HEK293 (cell line): ENCODE measurements around the gene KIAA1328.

Experiments used
- WT1 ChIP-seq: fragments of 450-650 bp; formaldehyde crosslinking; IDR thresholded peaks from 2 replicates; pipeline ENCODE4 v1.5.1; 2016; ENCODE audit warnings: missing biosample characterization, missing genetic modification characterization
- ZBTB7A ChIP-seq: fragments of 450-650 bp; formaldehyde crosslinking; IDR thresholded peaks from 2 replicates; pipeline ENCODE4 v1.5.1; 2016; ENCODE audit warnings: low read depth, missing biosample characterization, missing genetic modification characterization
- ZNF423 ChIP-seq: fragments of 450-650 bp; formaldehyde crosslinking; IDR thresholded peaks from 2 replicates; pipeline ENCODE4 v1.5.1; 2016; ENCODE audit warnings: missing biosample characterization, missing genetic modification characterization
- TF ChIP-seq, protein P1 (sequence below): fragments of 450-650 bp; formaldehyde crosslinking; IDR thresholded peaks from 2 replicates; pipeline ENCODE4 v1.5.1; 2016; ENCODE audit warnings: missing biosample characterization, missing genetic modification characterization
- TF ChIP-seq, protein P2 (sequence below): fragments of 450-650 bp; formaldehyde crosslinking; IDR thresholded peaks from 2 replicates; pipeline ENCODE4 v1.5.1; 2016; ENCODE audit warnings: missing biosample characterization, missing genetic modification characterization
- TF ChIP-seq, protein P3 (sequence below): fragments of 450-650 bp; formaldehyde crosslinking; IDR thresholded peaks from 2 replicates; pipeline ENCODE4 v1.5.1; 2016; ENCODE audit warnings: missing biosample characterization, missing genetic modification characterization
- TF ChIP-seq, protein P4 (sequence below): fragments of 450-650 bp; formaldehyde crosslinking; IDR thresholded peaks from 2 replicates; pipeline ENCODE4 v1.5.1; 2016; ENCODE audit warnings: missing biosample characterization, missing genetic modification characterization
- TF ChIP-seq, protein P5 (sequence below): fragments of 450-650 bp; formaldehyde crosslinking; IDR thresholded peaks from 2 replicates; pipeline ENCODE4 v1.5.1; 2017; ENCODE audit warnings: missing biosample characterization, missing genetic modification characterization

DNA sequence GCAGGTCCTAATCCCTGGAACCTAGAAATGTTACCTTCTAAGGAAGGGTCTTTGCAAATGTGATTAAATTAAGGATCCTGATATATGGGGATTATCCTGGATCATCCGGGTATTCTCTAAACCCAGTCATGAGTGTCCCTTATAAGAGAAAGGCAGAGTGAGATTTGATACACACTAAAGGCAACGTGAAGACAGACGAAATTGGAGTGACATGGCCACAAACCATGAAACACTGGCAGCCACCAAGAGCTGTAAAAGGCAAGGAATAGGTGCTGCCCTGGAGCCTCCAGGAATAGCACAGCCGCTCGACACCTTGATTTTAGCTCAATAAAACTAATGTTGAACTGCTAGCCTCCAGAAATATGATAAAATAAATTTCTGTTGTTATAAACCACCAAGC, 45.1 kb upstream of the KIAA1328 start:
- TF ChIP-seq ZNF423 (no peak), WT1 (tag by site-specific recombination) (no peak), ZBTB7A (tag by site-specific recombination) (no peak)
- TF ChIP-seq, protein P1, sequence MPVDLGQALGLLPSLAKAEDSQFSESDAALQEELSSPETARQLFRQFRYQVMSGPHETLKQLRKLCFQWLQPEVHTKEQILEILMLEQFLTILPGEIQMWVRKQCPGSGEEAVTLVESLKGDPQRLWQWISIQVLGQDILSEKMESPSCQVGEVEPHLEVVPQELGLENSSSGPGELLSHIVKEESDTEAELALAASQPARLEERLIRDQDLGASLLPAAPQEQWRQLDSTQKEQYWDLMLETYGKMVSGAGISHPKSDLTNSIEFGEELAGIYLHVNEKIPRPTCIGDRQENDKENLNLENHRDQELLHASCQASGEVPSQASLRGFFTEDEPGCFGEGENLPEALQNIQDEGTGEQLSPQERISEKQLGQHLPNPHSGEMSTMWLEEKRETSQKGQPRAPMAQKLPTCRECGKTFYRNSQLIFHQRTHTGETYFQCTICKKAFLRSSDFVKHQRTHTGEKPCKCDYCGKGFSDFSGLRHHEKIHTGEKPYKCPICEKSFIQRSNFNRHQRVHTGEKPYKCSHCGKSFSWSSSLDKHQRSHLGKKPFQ (tag by site-specific recombination) = no peak
- TF ChIP-seq, protein P2, sequence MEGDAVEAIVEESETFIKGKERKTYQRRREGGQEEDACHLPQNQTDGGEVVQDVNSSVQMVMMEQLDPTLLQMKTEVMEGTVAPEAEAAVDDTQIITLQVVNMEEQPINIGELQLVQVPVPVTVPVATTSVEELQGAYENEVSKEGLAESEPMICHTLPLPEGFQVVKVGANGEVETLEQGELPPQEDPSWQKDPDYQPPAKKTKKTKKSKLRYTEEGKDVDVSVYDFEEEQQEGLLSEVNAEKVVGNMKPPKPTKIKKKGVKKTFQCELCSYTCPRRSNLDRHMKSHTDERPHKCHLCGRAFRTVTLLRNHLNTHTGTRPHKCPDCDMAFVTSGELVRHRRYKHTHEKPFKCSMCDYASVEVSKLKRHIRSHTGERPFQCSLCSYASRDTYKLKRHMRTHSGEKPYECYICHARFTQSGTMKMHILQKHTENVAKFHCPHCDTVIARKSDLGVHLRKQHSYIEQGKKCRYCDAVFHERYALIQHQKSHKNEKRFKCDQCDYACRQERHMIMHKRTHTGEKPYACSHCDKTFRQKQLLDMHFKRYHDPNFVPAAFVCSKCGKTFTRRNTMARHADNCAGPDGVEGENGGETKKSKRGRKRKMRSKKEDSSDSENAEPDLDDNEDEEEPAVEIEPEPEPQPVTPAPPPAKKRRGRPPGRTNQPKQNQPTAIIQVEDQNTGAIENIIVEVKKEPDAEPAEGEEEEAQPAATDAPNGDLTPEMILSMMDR (tag by site-specific recombination) = no peak
- TF ChIP-seq, protein P3, sequence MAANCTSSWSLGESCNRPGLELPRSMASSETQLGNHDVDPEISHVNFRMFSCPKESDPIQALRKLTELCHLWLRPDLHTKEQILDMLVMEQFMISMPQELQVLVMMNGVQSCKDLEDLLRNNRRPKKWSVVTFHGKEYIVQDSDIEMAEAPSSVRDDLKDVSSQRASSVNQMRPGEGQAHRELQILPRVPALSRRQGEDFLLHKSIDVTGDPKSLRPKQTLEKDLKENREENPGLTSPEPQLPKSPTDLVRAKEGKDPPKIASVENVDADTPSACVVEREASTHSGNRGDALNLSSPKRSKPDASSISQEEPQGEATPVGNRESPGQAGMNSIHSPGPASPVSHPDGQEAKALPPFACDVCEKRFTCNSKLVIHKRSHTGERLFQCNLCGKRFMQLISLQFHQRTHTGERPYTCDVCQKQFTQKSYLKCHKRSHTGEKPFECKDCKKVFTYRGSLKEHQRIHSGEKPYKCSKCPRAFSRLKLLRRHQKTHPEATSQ (tag by site-specific recombination) = no peak
- TF ChIP-seq, protein P4, sequence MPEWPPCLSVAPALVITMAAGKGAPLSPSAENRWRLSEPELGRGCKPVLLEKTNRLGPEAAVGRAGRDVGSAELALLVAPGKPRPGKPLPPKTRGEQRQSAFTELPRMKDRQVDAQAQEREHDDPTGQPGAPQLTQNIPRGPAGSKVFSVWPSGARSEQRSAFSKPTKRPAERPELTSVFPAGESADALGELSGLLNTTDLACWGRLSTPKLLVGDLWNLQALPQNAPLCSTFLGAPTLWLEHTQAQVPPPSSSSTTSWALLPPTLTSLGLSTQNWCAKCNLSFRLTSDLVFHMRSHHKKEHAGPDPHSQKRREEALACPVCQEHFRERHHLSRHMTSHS = no peak
- TF ChIP-seq, protein P5, sequence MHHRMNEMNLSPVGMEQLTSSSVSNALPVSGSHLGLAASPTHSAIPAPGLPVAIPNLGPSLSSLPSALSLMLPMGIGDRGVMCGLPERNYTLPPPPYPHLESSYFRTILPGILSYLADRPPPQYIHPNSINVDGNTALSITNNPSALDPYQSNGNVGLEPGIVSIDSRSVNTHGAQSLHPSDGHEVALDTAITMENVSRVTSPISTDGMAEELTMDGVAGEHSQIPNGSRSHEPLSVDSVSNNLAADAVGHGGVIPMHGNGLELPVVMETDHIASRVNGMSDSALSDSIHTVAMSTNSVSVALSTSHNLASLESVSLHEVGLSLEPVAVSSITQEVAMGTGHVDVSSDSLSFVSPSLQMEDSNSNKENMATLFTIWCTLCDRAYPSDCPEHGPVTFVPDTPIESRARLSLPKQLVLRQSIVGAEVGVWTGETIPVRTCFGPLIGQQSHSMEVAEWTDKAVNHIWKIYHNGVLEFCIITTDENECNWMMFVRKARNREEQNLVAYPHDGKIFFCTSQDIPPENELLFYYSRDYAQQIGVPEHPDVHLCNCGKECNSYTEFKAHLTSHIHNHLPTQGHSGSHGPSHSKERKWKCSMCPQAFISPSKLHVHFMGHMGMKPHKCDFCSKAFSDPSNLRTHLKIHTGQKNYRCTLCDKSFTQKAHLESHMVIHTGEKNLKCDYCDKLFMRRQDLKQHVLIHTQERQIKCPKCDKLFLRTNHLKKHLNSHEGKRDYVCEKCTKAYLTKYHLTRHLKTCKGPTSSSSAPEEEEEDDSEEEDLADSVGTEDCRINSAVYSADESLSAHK (tag by site-specific recombination) = no peak
